GM18505 (cell line): ENCODE measurements around the gene ALX4.

Experiments
- ATAC-seq: cut with Tn5 transposase; IDR thresholded peaks from one replicate; pipeline ENCODE4 v1.9.1; 2021; ENCODE audit not compliant: unreplicated experiment
- POLR2A ChIP-seq: IDR thresholded peaks from 4 replicates; pipeline ENCODE4 v1.6.1; 2011; ENCODE audit warnings: borderline replicate concordance; ENCODE audit not compliant: insufficient read depth, insufficient read length; ENCODE audit errors: extremely low read depth

Gene ALX4

GRCh38 chr11:44212128-44212527 is 97.8 kb downstream of the ALX4 start:
- no peak for ATAC-seq
- TF ChIP-seq POLR2A: no peak
